GM19372 (cell line): ENCODE results near the gene MFF.

Experiments used
- ATAC-seq: cut with Tn5 transposase; IDR thresholded peaks from one replicate; pipeline ENCODE4 v1.9.1; 2021; ENCODE audit warnings: mild to moderate bottlenecking, low read depth, moderate library complexity; ENCODE audit not compliant: unreplicated experiment

MFF gene

DNA sequence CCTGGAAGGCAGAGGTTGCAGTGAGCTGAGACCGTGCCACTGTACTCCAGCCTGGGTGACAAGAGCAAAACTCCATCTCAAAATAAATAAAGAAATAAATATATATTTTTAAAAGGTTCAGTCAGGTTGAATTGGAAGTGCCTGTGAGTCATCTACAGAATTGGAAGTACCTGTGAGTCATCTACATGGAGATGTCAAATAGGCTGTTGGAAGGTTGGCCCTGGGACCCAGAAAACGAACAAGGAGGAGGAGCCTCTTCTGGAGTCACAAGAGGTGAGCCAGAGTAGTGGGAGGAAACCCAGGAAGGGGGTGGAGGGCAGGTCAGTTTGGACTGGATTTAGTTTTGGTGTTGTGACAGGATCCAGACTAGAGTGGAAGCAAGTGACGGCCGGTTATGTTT, 77.9 kb downstream of the MFF start:
- no peak for ATAC-seq

DNA sequence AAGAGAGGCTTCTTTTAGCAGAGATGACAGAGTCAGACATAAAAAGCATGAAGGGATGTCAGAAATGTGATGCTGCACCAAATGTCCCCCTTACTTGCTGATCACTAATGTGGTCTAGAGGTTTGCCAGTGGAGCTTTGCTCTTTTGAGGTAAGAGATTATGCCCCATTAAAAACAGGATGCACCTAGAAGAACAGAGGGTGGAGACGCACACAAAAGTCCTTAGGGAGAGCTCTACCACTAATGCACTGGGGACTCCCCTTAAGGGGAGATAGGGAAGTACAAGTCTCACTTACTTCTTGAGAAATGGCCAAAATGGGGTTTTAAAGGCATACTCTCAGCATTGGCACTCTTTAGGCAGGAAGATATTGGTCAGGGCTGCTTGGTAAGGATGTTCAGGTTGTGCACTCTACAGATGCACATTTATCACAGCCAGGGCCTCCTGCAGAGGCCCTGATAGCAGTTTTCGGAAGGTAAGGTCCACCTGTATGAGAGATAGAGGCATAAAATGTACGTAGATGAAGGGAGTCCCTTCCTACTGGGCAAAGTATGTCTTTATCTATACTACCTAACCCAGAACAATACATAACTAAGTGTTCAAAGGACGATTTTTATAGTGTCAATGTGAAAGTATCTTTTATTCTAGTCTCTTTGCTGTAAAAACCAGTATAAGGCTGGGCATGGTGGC, 79.7 kb downstream of the MFF start:
- ATAC-seq = no peak

DNA sequence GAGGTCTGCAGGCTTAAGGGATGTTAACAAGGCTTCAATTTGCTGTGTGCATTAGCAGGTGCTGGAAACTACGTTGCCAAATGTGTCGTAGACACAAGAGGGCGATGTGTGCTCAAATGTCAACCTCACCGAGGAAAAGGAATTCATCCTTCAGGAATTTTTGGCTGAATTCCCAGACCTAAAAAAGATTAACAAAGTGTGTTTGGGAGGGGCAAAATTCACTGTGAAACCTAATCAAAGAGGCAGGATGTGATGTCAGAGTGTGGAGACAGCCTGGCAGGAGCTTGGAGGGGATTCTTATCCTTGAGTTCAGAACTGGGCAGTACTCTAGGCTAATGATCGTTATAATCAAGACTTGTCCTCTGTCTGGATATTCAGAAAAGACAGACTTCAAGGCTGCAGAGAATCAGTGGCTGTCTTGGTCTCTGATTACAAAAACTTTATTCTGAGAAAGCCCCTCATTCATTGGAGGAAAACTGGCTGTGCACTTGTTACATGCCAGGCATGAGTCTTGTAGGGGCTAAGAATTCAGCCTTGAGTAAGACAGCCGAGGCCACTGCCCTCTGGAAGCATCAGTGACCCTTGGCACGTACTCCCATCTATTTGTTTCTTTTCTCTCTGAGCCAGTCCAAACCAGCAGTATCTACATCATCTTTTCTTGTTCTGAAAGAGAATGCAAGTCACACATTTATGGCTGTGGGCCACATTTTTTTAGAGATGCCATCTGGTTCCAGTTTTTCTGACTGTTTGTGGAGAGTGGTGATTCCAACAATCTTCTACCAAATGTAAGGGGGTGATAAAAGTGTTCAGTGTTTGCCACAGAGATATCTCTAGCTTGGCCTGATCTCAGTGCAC, 81.4 kb downstream of the MFF start:
- ATAC-seq = no peak
